ENCODE measurements around the gene PLA2G4C.

- no peak for TF ChIP-seq CTCF (IDR thresholded peaks at IDR 0.05; ENCODE audit: low read depth, low read length, poor library complexity, severe bottlenecking)
- no peak for TF ChIP-seq EZH2phosphoT487 (IDR thresholded peaks at IDR 0.05; ENCODE audit: borderline replicate concordance, low read length)
These were observed 81.2 kb downstream of the PLA2G4C start for GRCh38 chr19:48029431-48029830.
